CD4-positive, alpha-beta T cell (primary cell): ENCODE results near the gene COBL. TPM values are rescaled to one million over a fixed set of nuclear protein-coding genes. Genes with fewer than 3 reads are reported as not detected.

ENCODE experiments used
- ATAC-seq: fragments of 200-7000 bp; cut with Tn5 transposase; one replicate; pipeline ENCODE4 v1.10.0; 2022; ENCODE audit warnings: mild to moderate bottlenecking; ENCODE audit not compliant: poor library complexity
- CTCF ChIA-PET: fragments of 350-600 bp; sonication (Branson Sonifier 250); formaldehyde crosslinking; loops from one replicate; lab custom pipeline; 2021; ENCODE audit warnings: antibody characterized with exemption, inconsistent platforms; lab: Charles Lee
- POLR2A ChIA-PET: fragments of 350-600 bp; sonication (Branson Sonifier 250); formaldehyde crosslinking; loops from one replicate; lab custom pipeline; 2021; ENCODE audit warnings: antibody characterized with exemption, inconsistent platforms; lab: Charles Lee
- DNase-seq, 14 experiments: peaks; one replicate each; pipeline ENCODE4 v3.0.0-alpha.2; 2013 to 2020; ENCODE audit warnings: mixed read lengths in 2 of 14
- H3K27ac ChIP-seq, 2 donors: one replicate each; pipeline versions ENCODE4 v1.5.1 to v1.7.0; 2013; ENCODE audit warnings: low read length in 2 of 2, low read depth in 1 of 2, mild to moderate bottlenecking in 1 of 2
- H3K27me3 ChIP-seq, 2 experiments: 1 replicate in 1 of 2; 2 replicates in 1 of 2; pipeline versions ENCODE4 v1.6.1 to v1.7.0; 2013; ENCODE audit warnings: low read length in 2 of 2, control low read depth in 1 of 2, mild to moderate bottlenecking in 1 of 2, moderate library complexity in 1 of 2; ENCODE audit not compliant: insufficient read depth in 2 of 2, control insufficient read depth in 1 of 2
- H3K36me3 ChIP-seq: one replicate; pipeline ENCODE4 v1.6.1; 2013; ENCODE audit warnings: low read length, control low read depth; ENCODE audit not compliant: insufficient read depth
- H3K4me1 ChIP-seq: one replicate; pipeline ENCODE4 v1.6.1; 2013; ENCODE audit warnings: low read length, control low read depth; ENCODE audit not compliant: insufficient read depth
- H3K4me3 ChIP-seq: one replicate; pipeline ENCODE4 v1.5.1; 2013; ENCODE audit warnings: mild to moderate bottlenecking, low read length, moderate library complexity
- H3K9me3 ChIP-seq, 2 experiments: 1 replicate in 1 of 2; 2 replicates in 1 of 2; pipeline versions ENCODE4 v1.6.1 to v1.7.0; 2013; ENCODE audit warnings: low read length in 2 of 2, mild to moderate bottlenecking in 2 of 2, control low read depth in 1 of 2, moderate library complexity in 1 of 2; ENCODE audit not compliant: control insufficient read depth in 1 of 2, insufficient read depth in 1 of 2
- H3K27ac Mint-ChIP-seq: one replicate; pipeline ENCODE4 v1.8.0; 2020; ENCODE audit warnings: mixed read lengths
- H3K27me3 Mint-ChIP-seq: one replicate; pipeline ENCODE4 v1.8.0; 2021; ENCODE audit warnings: mixed read lengths
- H3K36me3 Mint-ChIP-seq: one replicate; pipeline ENCODE4 v1.8.0; 2021; ENCODE audit warnings: low read depth, mixed read lengths
- H3K4me1 Mint-ChIP-seq: one replicate; pipeline ENCODE4 v1.8.0; 2021; ENCODE audit warnings: low read depth, mixed read lengths
- H3K4me3 Mint-ChIP-seq: one replicate; pipeline ENCODE4 v1.8.0; 2020; ENCODE audit warnings: mild to moderate bottlenecking, mixed read lengths
- H3K9me3 Mint-ChIP-seq: one replicate; pipeline ENCODE4 v1.8.0; 2020; ENCODE audit warnings: mixed read lengths
- intact Hi-C, 2 experiments: fragments of 100-400 bp; cut with DNase I in 1 of 2; cut with micrococcal nuclease in 1 of 2; formaldehyde crosslinking; loops; one replicate each; pipeline versions ENCODE4 v1.15.1 to v1.9.0; 2023 to 2025; cut with DNase I, micrococcal nuclease
- total RNA-seq, 174 experiments: library from RNA in 2 of 174; stranded (reverse) in 2 of 174; gene quantifications; one replicate each; pipeline ENCODE4 v1.2.3 and lab custom pipeline; 2021 to 2026
- TF ChIP-seq, protein P1 (sequence below): fragments of 200-600 bp; IDR thresholded peaks from one replicate; pipeline ENCODE4 v1.8.0; 2022; ENCODE audit warnings: antibody characterized with exemption, mild to moderate bottlenecking

The COBL gene
- total RNA-seq, 2 experiments from 2014 or later: not detected

DNA sequence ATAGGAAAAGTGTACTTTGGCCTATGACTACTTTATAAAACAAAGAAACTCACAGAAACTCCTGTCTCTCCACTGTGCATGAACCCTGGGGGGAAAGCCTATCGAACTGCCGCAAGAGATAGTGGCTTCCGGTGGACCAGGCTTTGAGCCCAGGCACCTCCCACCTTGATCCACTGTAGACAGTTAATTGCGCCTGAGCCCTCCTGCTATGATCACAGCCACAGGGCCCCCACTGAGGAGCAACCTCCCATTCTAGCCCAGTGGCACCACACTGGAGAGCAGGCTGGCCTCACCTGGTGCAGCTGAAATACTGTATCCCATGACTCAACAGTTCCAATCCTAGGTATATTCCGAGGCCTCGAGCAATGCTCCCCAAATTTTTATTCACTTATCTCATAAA, 98.8 kb downstream of the COBL start:
- H3K27ac Mint-ChIP-seq: no peak overlapping the region
- no peak for ATAC-seq
- H3K27ac ChIP-seq: no peak overlapping the region
- no peaks in the 10 kb centered on the region for H3K27me3 Mint-ChIP-seq
- H3K27me3 ChIP-seq: no peaks in the 10 kb centered on the region
- ChIA-PET POLR2A (no interaction called here), CTCF (no interaction called here)
- no peak for DNase-seq
- no peaks in the 10 kb centered on the region for H3K36me3 Mint-ChIP-seq
- H3K4me3 Mint-ChIP-seq: no peak overlapping the region
- H3K9me3 Mint-ChIP-seq: no peaks in the 10 kb centered on the region
- TF ChIP-seq, protein P1, sequence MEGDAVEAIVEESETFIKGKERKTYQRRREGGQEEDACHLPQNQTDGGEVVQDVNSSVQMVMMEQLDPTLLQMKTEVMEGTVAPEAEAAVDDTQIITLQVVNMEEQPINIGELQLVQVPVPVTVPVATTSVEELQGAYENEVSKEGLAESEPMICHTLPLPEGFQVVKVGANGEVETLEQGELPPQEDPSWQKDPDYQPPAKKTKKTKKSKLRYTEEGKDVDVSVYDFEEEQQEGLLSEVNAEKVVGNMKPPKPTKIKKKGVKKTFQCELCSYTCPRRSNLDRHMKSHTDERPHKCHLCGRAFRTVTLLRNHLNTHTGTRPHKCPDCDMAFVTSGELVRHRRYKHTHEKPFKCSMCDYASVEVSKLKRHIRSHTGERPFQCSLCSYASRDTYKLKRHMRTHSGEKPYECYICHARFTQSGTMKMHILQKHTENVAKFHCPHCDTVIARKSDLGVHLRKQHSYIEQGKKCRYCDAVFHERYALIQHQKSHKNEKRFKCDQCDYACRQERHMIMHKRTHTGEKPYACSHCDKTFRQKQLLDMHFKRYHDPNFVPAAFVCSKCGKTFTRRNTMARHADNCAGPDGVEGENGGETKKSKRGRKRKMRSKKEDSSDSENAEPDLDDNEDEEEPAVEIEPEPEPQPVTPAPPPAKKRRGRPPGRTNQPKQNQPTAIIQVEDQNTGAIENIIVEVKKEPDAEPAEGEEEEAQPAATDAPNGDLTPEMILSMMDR: no peak
- no peaks in the 10 kb centered on the region for H3K4me1 Mint-ChIP-seq
- intact Hi-C loops: no loop called here
- H3K36me3 ChIP-seq: no peaks in the 10 kb centered on the region
- H3K4me3 ChIP-seq: no peak overlapping the region
- peaks cover 0 to 4% of the 10 kb centered on the region in 2 experiments for H3K9me3 ChIP-seq
- H3K4me1 ChIP-seq: no peaks in the 10 kb centered on the region

DNA sequence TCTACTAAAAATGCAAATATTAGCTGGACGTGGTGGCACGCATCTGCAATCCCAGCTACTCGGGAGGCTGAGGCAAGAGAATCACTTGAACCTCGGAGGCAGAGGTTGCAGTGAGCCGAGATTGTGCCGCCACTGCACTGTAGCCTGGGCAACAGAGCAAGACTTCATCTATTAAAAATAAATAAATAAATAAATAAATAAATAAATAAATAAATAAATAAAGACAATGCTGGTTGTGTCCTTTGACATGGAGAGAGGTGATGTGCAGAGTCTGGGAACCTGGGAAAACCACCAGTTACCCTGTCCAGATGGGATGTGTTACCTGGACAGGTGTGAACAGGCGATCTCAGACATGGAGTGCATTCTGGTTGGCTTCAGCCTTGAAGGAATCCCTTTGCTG, 102.5 kb downstream of the COBL start:
- CTCF ChIA-PET: no interaction called here

DNA sequence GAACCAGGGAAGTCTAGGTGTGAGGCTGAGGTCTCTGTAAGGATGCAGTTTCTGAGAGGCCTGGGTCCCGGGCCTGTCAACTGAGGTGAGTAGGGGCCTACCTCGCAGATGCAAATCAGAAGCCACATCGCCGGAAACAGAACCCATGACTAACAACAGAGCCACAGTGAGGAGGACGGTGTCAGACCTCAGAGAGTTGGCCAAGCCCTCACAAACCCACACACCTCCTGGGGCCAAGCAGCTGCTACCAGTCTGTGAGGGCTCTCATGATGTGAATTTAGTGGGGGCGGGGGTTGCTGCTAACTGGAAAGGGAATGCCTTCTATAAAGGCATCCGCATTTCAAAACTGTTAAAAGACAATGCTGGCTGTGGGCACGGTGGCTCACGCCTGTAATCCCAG, 103.0 kb downstream of the COBL start:
- H3K27me3 ChIP-seq: no peaks in the 10 kb centered on the region
- no peak for DNase-seq
- H3K9me3 ChIP-seq: peaks cover 0 to 5% of the 10 kb centered on the region in 2 experiments
- H3K27ac Mint-ChIP-seq: no peak overlapping the region
- peaks cover 2% of the 10 kb centered on the region for H3K9me3 Mint-ChIP-seq
- no peak overlapping the region for H3K27ac ChIP-seq
- H3K36me3 Mint-ChIP-seq: no peaks in the 10 kb centered on the region
- CTCF ChIA-PET: interaction anchor here (1.0 kb wide), 1 partner anchor 51 kb away, joined by 3 read pairs; no protein-coding TSS in a partner anchor
- no peaks in the 10 kb centered on the region for H3K27me3 Mint-ChIP-seq
- H3K4me3 Mint-ChIP-seq: no peak overlapping the region
- H3K36me3 ChIP-seq: no peaks in the 10 kb centered on the region
- ATAC-seq: no peak
- POLR2A ChIA-PET: no interaction called here
- intact Hi-C loops: no loop called here
- H3K4me1 ChIP-seq: no peaks in the 10 kb centered on the region
- TF ChIP-seq, protein P1: no peak
- no peak overlapping the region for H3K4me3 ChIP-seq
- H3K4me1 Mint-ChIP-seq: no peaks in the 10 kb centered on the region

More for the DNA sequence above, 102.5 kb downstream of the COBL start:
- no peaks in the 10 kb centered on the region for H3K4me1 Mint-ChIP-seq
- H3K4me3 Mint-ChIP-seq: no peak overlapping the region
- H3K9me3 ChIP-seq: peaks cover 0 to 3% of the 10 kb centered on the region in 2 experiments
- H3K4me3 ChIP-seq: no peak overlapping the region
- no peaks in the 10 kb centered on the region for H3K36me3 ChIP-seq
- POLR2A ChIA-PET: no interaction called here
- H3K27me3 ChIP-seq: no peaks in the 10 kb centered on the region
- DNase-seq (no peak), ATAC-seq (no peak)
- no peaks in the 10 kb centered on the region for H3K4me1 ChIP-seq
- intact Hi-C loops: no loop called here
- H3K27me3 Mint-ChIP-seq: no peaks in the 10 kb centered on the region
- H3K36me3 Mint-ChIP-seq: no peaks in the 10 kb centered on the region
- no peak overlapping the region for H3K27ac ChIP-seq
- TF ChIP-seq, protein P1: no peak
- H3K9me3 Mint-ChIP-seq: peaks cover 1% of the 10 kb centered on the region
- no peak overlapping the region for H3K27ac Mint-ChIP-seq
